Measurements from ENCODE around the gene GNAT1.

DNA sequence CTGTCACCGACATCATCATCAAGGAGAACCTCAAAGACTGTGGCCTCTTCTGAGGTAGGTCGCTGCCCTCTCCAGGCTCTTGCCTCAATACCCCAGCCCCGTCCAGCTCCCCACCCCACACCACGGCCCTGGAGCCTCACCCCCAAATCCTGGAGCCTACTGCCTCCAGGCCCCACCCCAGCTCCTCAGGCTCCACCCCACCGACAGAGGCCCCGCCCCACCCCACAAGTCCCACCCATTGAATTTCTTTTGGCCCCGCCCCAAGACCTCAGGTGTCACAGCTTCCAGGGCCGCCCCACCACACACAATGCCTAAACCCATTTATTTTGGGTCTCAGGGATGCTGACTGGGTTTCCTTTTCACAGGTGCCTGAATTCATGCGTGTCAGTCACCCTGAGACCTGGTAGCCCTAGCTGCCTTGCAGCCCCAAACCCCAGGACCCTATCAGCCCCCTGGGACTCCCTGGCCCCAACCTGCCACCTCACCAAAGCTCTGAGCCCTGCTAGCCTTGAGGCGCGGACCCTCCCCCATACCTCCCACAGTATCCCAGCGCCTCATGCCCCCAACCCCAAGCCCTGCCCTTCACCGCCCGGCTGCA lies 3.6 kb downstream of the GNAT1 start:
- no peak for TF ChIP-seq POLR2A (IDR thresholded peaks at IDR 0.05)
- TF ChIP-seq, protein P1, sequence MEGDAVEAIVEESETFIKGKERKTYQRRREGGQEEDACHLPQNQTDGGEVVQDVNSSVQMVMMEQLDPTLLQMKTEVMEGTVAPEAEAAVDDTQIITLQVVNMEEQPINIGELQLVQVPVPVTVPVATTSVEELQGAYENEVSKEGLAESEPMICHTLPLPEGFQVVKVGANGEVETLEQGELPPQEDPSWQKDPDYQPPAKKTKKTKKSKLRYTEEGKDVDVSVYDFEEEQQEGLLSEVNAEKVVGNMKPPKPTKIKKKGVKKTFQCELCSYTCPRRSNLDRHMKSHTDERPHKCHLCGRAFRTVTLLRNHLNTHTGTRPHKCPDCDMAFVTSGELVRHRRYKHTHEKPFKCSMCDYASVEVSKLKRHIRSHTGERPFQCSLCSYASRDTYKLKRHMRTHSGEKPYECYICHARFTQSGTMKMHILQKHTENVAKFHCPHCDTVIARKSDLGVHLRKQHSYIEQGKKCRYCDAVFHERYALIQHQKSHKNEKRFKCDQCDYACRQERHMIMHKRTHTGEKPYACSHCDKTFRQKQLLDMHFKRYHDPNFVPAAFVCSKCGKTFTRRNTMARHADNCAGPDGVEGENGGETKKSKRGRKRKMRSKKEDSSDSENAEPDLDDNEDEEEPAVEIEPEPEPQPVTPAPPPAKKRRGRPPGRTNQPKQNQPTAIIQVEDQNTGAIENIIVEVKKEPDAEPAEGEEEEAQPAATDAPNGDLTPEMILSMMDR (IDR thresholded peaks at IDR 0.05): no peak

All from thyroid gland (tissue), 4 donors.